ENCODE results near the gene PSMB4.

PSMB4 gene

DNA sequence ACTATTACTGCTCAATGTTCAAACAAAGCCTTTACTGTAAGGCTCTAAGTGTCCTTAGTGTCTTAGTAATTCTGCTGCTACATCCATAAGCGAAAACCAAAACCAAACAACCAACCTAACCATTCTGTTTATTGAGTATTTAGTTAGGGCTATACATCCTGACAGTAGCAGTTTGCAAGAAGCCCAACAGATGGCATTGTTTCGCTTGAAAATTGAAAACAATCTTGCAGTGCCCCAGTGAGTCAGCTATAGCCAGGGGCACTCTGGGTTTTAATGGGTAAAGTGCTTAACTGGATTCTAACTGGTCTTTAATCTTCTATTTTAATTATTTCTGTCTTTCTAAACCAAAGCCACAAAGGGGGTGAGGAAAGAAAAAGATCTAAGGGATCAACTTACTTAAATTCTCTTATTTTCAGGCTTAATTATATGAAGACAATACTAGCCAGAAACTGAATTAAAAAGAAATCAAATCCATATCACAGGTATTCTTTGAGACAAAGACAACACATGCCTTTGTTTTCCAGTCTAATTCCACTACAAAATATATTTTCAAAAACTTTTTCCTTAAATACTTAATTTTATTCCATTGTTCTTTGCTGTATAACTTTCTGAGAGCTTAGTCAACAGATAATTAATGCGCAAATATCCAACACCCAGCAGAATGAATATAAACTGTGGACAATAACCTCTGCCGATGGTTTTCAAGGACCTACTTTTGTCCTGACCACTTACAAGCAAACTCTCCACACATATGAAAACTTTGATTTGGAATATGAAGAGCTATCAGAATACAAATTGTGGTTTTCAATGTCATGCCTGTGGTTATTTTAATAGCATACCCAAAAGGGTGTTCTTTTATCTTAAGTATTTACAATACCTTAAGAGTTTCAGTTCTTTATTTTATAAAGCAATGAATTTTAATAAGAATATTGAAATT lies 44.7 kb downstream of the PSMB4 start:
- peak; percentile 15 for DNase-seq (ENCODE audit: low read depth)

DNA sequence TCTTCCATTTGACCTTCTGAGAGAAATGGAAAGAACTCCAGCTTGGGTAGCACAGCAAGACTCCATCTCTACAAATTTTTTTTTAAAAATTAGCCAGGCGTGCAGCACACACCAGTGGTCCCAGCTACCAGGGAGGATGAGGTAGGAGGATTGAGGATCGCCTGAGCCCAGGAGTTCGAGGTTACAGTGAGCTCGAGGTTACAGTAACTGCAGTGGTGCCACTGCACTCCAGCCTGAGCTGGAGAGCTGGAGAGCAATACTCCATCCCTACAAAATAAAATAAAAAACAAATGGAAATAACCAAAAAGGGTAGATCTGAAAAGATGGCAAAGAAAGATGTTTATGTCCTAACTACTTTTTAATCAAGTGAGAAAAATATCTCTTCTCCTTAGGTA lies 45.4 kb downstream of the PSMB4 start:
- no peak for DNase-seq (ENCODE audit: low read depth)

DNA sequence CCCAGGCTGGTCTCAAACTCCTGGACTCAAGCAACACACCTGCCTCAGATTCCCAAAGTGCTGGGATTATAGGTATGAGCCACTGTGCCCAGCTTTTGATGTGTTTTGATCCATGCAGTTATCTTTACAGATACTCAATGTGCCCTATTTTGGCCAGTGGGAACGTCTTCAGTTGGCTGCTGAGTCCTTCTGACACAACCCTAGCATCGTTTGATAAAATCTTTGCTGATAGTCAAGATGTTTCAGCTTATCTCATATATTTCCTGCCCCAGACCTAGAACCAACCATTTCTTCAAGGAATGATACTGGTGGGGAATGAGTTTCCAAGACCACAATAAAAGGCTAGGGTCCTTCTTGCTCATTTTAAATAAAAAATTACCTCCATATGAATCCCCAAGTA lies 48.3 kb downstream of the PSMB4 start:
- DNase-seq (ENCODE audit: low read depth) = no peak
